ENCODE data around the gene ANKMY1.
A peak's percentile ranks its signal among the peaks of the same experiment; 100 is the strongest.

ANKMY1 gene

GRCh38 chr2:240519396-240520129 lies 38.2 kb downstream of the ANKMY1 start:
- DNase-seq, result no peak

GRCh38 chr2:240518981-240519380 lies 38.8 kb downstream of the ANKMY1 start:
- DNase-seq, result no peak

GRCh38 chr2:240517342-240517741 lies 40.4 kb downstream of the ANKMY1 start:
- no peak for DNase-seq

- DNase-seq, result no peak
These were observed 43.2 kb downstream of the ANKMY1 start for GRCh38 chr2:240514631-240515030.

GRCh38 chr2:240513549-240514287 lies 44.1 kb downstream of the ANKMY1 start:
- peak; percentile 66 for DNase-seq

- DNase-seq, result no peak
These were observed 44.9 kb downstream of the ANKMY1 start for GRCh38 chr2:240512666-240513535.

- DNase-seq, result no peak
These were observed 45.7 kb downstream of the ANKMY1 start for GRCh38 chr2:240512109-240512485.

- no peak for DNase-seq
These were observed 46.3 kb downstream of the ANKMY1 start for GRCh38 chr2:240511351-240512108.

- DNase-seq, result no peak
These were observed 47.1 kb downstream of the ANKMY1 start for GRCh38 chr2:240510513-240511210.

- no peak for DNase-seq
These were observed 47.9 kb downstream of the ANKMY1 start for GRCh38 chr2:240509667-240510512.

GRCh38 chr2:240508832-240509545 lies 48.8 kb downstream of the ANKMY1 start:
- no peak for DNase-seq

- no peak for DNase-seq
These were observed 50.0 kb downstream of the ANKMY1 start for GRCh38 chr2:240507778-240508251.

GRCh38 chr2:240507060-240507777 lies 50.6 kb downstream of the ANKMY1 start:
- DNase-seq, result no peak

GRCh38 chr2:240506406-240507059 lies 51.3 kb downstream of the ANKMY1 start:
- DNase-seq, result no peak

GRCh38 chr2:240505910-240506309 lies 51.9 kb downstream of the ANKMY1 start:
- no peak for DNase-seq

GRCh38 chr2:240503848-240504247 lies 53.9 kb downstream of the ANKMY1 start:
- no peak for DNase-seq

GRCh38 chr2:240503375-240503774 lies 54.4 kb downstream of the ANKMY1 start:
- no peak for DNase-seq

GRCh38 chr2:240502430-240503121 lies 55.2 kb downstream of the ANKMY1 start:
- DNase-seq, result no peak
